Heart left ventricle (tissue), 16 donors: ENCODE measurements around the gene MAP2K5. TPM values are rescaled to one million over a fixed set of nuclear protein-coding genes. Genes with fewer than 3 reads are reported as not detected.

Experiments used
- ATAC-seq, 4 donors: fragments of 200-7000 bp; cut with Tn5 transposase; one replicate each; pipeline ENCODE4 v1.9.1; 2020 to 2022; ENCODE audit warnings: moderate library complexity in 4 of 4, mild to moderate bottlenecking in 3 of 4, moderate number of reproducible peaks in 1 of 4
- DNase-seq, 5 donors: peaks; one replicate each; pipeline ENCODE4 v3.0.0-alpha.2; 2020
- H3K27ac ChIP-seq, 12 donors: fragments of 200-600 bp; sonication (generic) in 4 of 12; one replicate each; pipeline versions ENCODE4 v1.5.0 to v1.8.0; 2016 to 2022; ENCODE audit warnings: mild to moderate bottlenecking in 2 of 12
- H3K27me3 ChIP-seq, 9 donors: fragments of 200-600 bp; sonication (generic) in 2 of 9; one replicate each; pipeline versions ENCODE4 v1.5.1 to v1.8.0; 2016 to 2022; ENCODE audit warnings: mild to moderate bottlenecking in 3 of 9
- H3K36me3 ChIP-seq, 9 donors: fragments of 200-600 bp; sonication (generic) in 2 of 9; one replicate each; pipeline versions ENCODE4 v1.5.0 to v1.8.0; 2018 to 2022; ENCODE audit warnings: mild to moderate bottlenecking in 2 of 9
- H3K4me1 ChIP-seq, 12 donors: fragments of 200-600 bp; sonication (generic) in 4 of 12; one replicate each; pipeline versions ENCODE4 v1.5.0 to v1.8.0; 2016 to 2022; ENCODE audit warnings: mild to moderate bottlenecking in 3 of 12
- H3K4me3 ChIP-seq, 12 donors: fragments of 200-600 bp; sonication (generic) in 4 of 12; one replicate each; pipeline versions ENCODE4 v1.5.0 to v1.8.0; 2017 to 2022; ENCODE audit warnings: mild to moderate bottlenecking in 9 of 12, moderate library complexity in 4 of 12
- H3K9me3 ChIP-seq, 12 donors: fragments of 200-600 bp; sonication (generic) in 4 of 12; one replicate each; pipeline versions ENCODE4 v1.5.0 to v1.8.0; 2016 to 2022; ENCODE audit warnings: mild to moderate bottlenecking in 1 of 12
- POLR2A ChIP-seq, 2 donors: fragments of 450-650 bp; IDR thresholded peaks; one replicate each; pipeline ENCODE4 v1.6.1; 2017; ENCODE audit warnings: antibody characterized with exemption in 2 of 2, mild to moderate bottlenecking in 2 of 2, moderate library complexity in 2 of 2
- WGBS, 4 donors: extraction: QIAGEN DNeasy Blood & Tissue Kit in 2 of 4; methylation state at CpG; one replicate each; pipeline versions ENCODE4 v1.1.5 to v1.1.7; 2013 to 2018; 5-methylcytosine and 5-hydroxymethylcytosine counted together
- intact Hi-C, 10 donors: fragments of 100-400 bp; cut with DNase I; formaldehyde crosslinking; loops; one replicate each; pipeline versions ENCODE4 v1.11.1 to v1.14.2; 2022
- polyA plus RNA-seq, 2 donors: library from polyadenylated mRNA; stranded (reverse); fragments of 200-250 nt; gene quantifications; one replicate each; pipeline ENCODE4 v1.2.3, GENCODE V29; 2013
- total RNA-seq, 9 donors: library from RNA; depleted of rRNA in 2 of 9; stranded (reverse); fragments of >200 nt in 2 of 9; fragmentation: NEBNext Ultra II Directional in 3 of 9; extraction: Animal tissue kit (Norgen Biotek cat#: 25700) in 3 of 9; gene quantifications; one replicate each; pipeline versions ENCODE4 v1.1.0 to v1.2.4, GENCODE V29; 2016 to 2023
- TF ChIP-seq, protein P1 (sequence below), 12 donors: fragments of 200-600 bp; sonication (generic) in 4 of 12; IDR thresholded peaks; one replicate each; pipeline versions ENCODE4 v1.5.0 to v1.8.0; 2018 to 2022; ENCODE audit warnings: antibody characterized with exemption in 12 of 12, mild to moderate bottlenecking in 5 of 12
- donor health status: ischemic (EF 13 %, LVEDD 7.1; RV severe dilation, severe dysfunction).
- donor health status: healthy with polysubstance abuse.
- donor health status: DM: no; HTN: yes; CAD: no.
- donor health status: DM: no; HTN: no; CAD: no.
- donor health status: ischemic (EF 25% LVEDD 6.9; RV normal size, moderate dysfunction).
- donor health status: ischemic (EF 25% LVEDD 5.7; RV mildly dilated, moderate dysfunction).
- donor health status: healthy.
- donor health status: DM: yes; HTN: yes; CAD: no.
- donor health status: ischemic (EF 35%, LVEDD 5.7; RV mildly dilated, moderate dysfunction).
- donor health status: nonischemic (EF 11% LVEDD 7.7; RV severe dilation, severe dysfunction).
- donor health status: DM: yes; HTN: yes; CAD: no.
- donor health status: PGD.
- donor health status: ischemic (EF 29% LVEDD 5.4; RV normal size, mild dysfunction).
- donor health status: nonischemic (EF 23%, LVEDD 6.1; RV moderate dilation, normal function).

Gene MAP2K5
- total and polyA plus RNA-seq, 11 donors: 8.1 to 32.0 (median 19.1) TPM

DNA sequence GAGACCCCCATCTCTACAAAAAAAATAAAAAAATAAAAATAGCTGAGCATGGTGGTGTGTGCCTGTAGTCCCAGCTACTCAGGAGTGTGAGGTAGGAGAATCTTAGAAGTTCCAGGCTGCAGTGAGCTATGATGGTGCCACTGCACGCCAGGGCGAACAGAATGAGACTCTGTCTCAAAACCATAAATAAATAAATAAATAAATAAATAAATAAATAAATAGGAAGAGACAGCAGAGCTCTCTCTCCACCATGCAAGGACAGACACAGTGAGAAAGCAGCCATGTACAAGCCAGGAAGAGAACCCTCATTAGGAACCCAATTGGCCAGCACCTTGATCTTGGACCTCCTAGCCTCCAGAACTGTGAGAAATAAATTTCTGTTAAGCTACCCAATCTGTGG is 26.9 kb upstream of the MAP2K5 start:
- Histone ChIP-seq H3K4me3 (no peak overlapping the region), H3K9me3 (no peaks in the 10 kb centered on the region), H3K4me1 (peaks cover 0 to 8% (median 4%) of the 10 kb centered on the region in 12 donors), H3K27me3 (no peaks in the 10 kb centered on the region), H3K36me3 (peaks cover 0 to 71% (median 29%) of the 10 kb centered on the region in 9 donors), H3K27ac (no peak overlapping the region)
- DNase-seq: no peak
- intact Hi-C loops: loop anchor here in 1 of 10 donors (10.0 kb wide), 1 partner anchor 319 kb away; no protein-coding TSS in a partner anchor
- no peak for ATAC-seq
- 94 to 100% (median 98%) methylated on average over 2 of the region's 2 CpGs for WGBS, 4 donors
- TF ChIP-seq, protein P1, sequence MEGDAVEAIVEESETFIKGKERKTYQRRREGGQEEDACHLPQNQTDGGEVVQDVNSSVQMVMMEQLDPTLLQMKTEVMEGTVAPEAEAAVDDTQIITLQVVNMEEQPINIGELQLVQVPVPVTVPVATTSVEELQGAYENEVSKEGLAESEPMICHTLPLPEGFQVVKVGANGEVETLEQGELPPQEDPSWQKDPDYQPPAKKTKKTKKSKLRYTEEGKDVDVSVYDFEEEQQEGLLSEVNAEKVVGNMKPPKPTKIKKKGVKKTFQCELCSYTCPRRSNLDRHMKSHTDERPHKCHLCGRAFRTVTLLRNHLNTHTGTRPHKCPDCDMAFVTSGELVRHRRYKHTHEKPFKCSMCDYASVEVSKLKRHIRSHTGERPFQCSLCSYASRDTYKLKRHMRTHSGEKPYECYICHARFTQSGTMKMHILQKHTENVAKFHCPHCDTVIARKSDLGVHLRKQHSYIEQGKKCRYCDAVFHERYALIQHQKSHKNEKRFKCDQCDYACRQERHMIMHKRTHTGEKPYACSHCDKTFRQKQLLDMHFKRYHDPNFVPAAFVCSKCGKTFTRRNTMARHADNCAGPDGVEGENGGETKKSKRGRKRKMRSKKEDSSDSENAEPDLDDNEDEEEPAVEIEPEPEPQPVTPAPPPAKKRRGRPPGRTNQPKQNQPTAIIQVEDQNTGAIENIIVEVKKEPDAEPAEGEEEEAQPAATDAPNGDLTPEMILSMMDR (IDR thresholded peaks at IDR 0.05): no peak
- TF ChIP-seq POLR2A (IDR thresholded peaks at IDR 0.05): no peak

DNA sequence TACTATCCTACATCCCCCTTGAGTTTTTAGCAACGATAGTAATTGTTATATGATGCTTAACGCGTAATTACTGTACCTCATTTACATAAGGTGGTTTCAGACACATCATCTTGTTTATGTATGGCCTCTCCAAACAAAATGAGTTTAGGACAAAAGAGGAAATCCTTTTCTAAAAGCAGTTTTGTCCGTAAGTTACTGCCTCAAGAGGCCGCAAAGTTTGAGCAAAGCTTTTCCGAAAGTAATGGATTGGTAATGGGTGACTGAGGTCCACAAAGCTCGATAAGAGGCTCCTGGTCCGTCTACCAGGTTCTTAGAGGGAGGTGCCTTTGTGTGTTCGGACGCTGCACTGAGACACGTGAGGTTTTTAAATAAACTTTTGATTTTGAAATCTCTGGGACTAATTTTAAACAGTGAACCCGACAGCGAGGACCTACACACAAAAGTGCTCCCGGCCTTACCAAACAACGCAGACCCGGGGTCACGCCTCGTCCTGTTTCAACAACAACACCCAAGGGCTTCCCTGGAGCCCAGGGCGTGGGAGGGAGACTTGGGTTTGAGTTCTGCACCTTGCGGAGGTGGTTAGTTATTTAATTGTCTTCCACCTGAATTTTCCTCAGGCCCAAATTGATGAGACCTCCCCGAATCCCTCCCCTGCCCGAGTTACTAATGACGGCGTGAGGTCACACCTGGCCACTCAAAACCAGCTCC is 22.0 kb upstream of the MAP2K5 start:
- intact Hi-C loops: loop anchor here in 6 of 10 donors (1.0 to 10.0 kb wide), 5 partner anchors 22 to 318 kb away; partner anchors contain the start of gene MAP2K5 (in 2 of the 6)
- H3K27ac ChIP-seq: peak overlapping the region; percentile 92 to 99 (median 97)
- TF ChIP-seq POLR2A (IDR thresholded peaks at IDR 0.05): no peak
- TF ChIP-seq, protein P1 (IDR thresholded peaks at IDR 0.05): no peak
- ATAC-seq (no peak), DNase-seq (no peak)
- no peaks in the 10 kb centered on the region for H3K27me3 ChIP-seq
- WGBS, 4 donors: 20 to 29% (median 27%) methylated on average over 23 to 24 of the region's 24 CpGs
- peak overlapping the region; percentile 54 to 95 (median 74) for H3K4me3 ChIP-seq
- H3K9me3 ChIP-seq: no peaks in the 10 kb centered on the region
- H3K4me1 ChIP-seq: peaks cover 0 to 37% (median 25%) of the 10 kb centered on the region in 12 donors
- H3K36me3 ChIP-seq: peaks cover 0 to 22% (median 5%) of the 10 kb centered on the region in 9 donors

DNA sequence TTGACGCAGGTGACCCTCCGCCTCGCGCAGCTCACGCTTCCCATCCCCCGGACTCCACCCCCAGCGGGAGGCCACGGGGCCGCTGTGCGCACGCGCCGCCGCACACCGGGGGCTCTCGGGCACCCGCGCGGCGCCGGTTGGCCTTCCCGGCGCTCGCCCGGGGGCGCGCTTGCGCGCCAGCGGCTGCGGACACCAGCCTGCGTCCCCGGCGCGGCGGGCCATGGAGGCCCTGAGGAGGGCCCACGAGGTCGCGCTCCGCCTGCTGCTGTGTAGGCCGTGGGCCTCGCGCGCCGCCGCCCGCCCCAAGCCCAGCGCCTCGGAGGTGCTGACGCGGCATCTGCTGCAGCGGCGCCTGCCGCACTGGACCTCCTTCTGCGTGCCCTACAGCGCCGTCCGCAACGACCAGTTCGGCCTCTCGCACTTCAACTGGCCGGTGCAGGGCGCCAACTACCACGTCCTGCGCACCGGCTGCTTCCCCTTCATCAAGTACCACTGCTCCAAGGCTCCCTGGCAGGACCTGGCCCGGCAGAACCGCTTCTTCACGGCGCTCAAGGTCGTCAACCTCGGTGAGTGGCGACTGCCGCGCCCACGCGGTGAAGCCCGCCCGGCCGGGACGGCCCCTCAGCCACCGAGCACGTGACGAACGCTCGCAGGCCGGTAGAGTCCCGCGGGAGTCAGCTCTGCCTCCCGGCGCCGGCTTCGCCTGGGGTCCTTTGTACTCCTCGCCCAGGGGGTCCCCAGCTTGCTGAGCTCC is 21.3 kb upstream of the MAP2K5 start, which contains the start of gene C15orf61:
C15orf61 (plus strand) TSS at position 103 of the 754 bp plus-strand sequence; CDS start at position 221, 118 bp downstream.
- WGBS, 4 donors: 0 to 1% (median 0%) methylated on average over 36 to 94 of the region's 94 CpGs
- ATAC-seq: peak; percentile 76 to 95 (median 90)
- no peaks in the 10 kb centered on the region for H3K27me3 ChIP-seq
- peak within 1 kb of the TSS; percentile 54 to 95 (median 74) for H3K4me3 ChIP-seq
- peaks cover 0 to 17% (median 4%) of the 10 kb centered on the region in 9 donors for H3K36me3 ChIP-seq
- peak within 1 kb of the TSS; percentile 92 to 99 (median 97) for H3K27ac ChIP-seq
- peak; percentile 87 to 92 (median 89) for DNase-seq
- TF ChIP-seq, protein P1 (IDR thresholded peaks at IDR 0.05): peak in 3 of 12 donors; percentile 10 to 26 (median 11)
- TF ChIP-seq POLR2A (IDR thresholded peaks at IDR 0.05): peak in 1 of 2 donors; percentile 77
- intact Hi-C loops: loop anchor here in 6 of 10 donors (1.0 to 10.0 kb wide), 5 partner anchors 21 to 318 kb away; partner anchors contain the start of gene MAP2K5 (in 2 of the 6)
- H3K9me3 ChIP-seq: no peaks in the 10 kb centered on the region
- H3K4me1 ChIP-seq: peaks cover 0 to 37% (median 25%) of the 10 kb centered on the region in 12 donors
